DMS53 treated with DMSO at 0.1 percent for 48 hours (cell line): ENCODE measurements around the gene OR51B4.
"Not testable (repeated sequence)": the region's sequence is repeated elsewhere in the genome, so short reads cannot be mapped to it uniquely, and the experiment has no call there.

ENCODE experiments used
- DNase-seq: peaks from one replicate; lab custom pipeline; 2025; ENCODE audit not compliant: unreplicated experiment; lab: John Stamatoyannopoulos, UW

Gene OR51B4

GRCh38 chr11:5297721-5298323 is 3.9 kb downstream of the OR51B4 start:
- DNase-seq, result no peak

GRCh38 chr11:5294342-5294995 is 7.3 kb downstream of the OR51B4 start:
- DNase-seq, result not testable (repeated sequence)

GRCh38 chr11:5293028-5293427 is 8.7 kb downstream of the OR51B4 start:
- no peak for DNase-seq

GRCh38 chr11:5291207-5291838 is 10.4 kb downstream of the OR51B4 start:
- peak; percentile 40 for DNase-seq

GRCh38 chr11:5290106-5290505 is 11.6 kb downstream of the OR51B4 start:
- no peak for DNase-seq

- no peak for DNase-seq
Measured at GRCh38 chr11:5289696-5290095, 12.1 kb downstream of the OR51B4 start.

- no peak for DNase-seq
Measured at GRCh38 chr11:5288906-5289550, 12.7 kb downstream of the OR51B4 start.

GRCh38 chr11:5288108-5288905 is 13.4 kb downstream of the OR51B4 start:
- DNase-seq, result no peak

- no peak for DNase-seq
Measured at GRCh38 chr11:5286901-5287300, 14.8 kb downstream of the OR51B4 start.

- no peak for DNase-seq
Measured at GRCh38 chr11:5286351-5286750, 15.4 kb downstream of the OR51B4 start.

GRCh38 chr11:5285703-5286340 is 15.9 kb downstream of the OR51B4 start:
- DNase-seq, result no peak

GRCh38 chr11:5284637-5285036 is 17.1 kb downstream of the OR51B4 start:
- DNase-seq, result no peak

GRCh38 chr11:5283882-5284281 is 17.9 kb downstream of the OR51B4 start:
- DNase-seq, result no peak

- DNase-seq, result no peak
Measured at GRCh38 chr11:5283086-5283485, 18.7 kb downstream of the OR51B4 start.

- DNase-seq, result no peak
Measured at GRCh38 chr11:5282628-5283027, 19.1 kb downstream of the OR51B4 start.

GRCh38 chr11:5281596-5281995 is 20.1 kb downstream of the OR51B4 start:
- no peak for DNase-seq

GRCh38 chr11:5280582-5281102 is 21.1 kb downstream of the OR51B4 start:
- peak; percentile 89 for DNase-seq

- no peak for DNase-seq
Measured at GRCh38 chr11:5279471-5280090, 22.2 kb downstream of the OR51B4 start.

GRCh38 chr11:5277807-5278382 is 23.9 kb downstream of the OR51B4 start:
- no peak for DNase-seq

GRCh38 chr11:5276697-5277096 is 25.0 kb downstream of the OR51B4 start:
- no peak for DNase-seq
